Activated T-helper 9 cell treated with anti-CD3 and anti-CD28 coated beads, Interleukin-2, amount 50 U/mL, for 16 hours (primary cell): ENCODE results near the gene TDRD5.

Experiments used
- DNase-seq: peaks from one replicate; pipeline ENCODE4 v3.0.0-alpha.2; 2020; ENCODE audit warnings: low read depth

The TDRD5 gene, protein sequence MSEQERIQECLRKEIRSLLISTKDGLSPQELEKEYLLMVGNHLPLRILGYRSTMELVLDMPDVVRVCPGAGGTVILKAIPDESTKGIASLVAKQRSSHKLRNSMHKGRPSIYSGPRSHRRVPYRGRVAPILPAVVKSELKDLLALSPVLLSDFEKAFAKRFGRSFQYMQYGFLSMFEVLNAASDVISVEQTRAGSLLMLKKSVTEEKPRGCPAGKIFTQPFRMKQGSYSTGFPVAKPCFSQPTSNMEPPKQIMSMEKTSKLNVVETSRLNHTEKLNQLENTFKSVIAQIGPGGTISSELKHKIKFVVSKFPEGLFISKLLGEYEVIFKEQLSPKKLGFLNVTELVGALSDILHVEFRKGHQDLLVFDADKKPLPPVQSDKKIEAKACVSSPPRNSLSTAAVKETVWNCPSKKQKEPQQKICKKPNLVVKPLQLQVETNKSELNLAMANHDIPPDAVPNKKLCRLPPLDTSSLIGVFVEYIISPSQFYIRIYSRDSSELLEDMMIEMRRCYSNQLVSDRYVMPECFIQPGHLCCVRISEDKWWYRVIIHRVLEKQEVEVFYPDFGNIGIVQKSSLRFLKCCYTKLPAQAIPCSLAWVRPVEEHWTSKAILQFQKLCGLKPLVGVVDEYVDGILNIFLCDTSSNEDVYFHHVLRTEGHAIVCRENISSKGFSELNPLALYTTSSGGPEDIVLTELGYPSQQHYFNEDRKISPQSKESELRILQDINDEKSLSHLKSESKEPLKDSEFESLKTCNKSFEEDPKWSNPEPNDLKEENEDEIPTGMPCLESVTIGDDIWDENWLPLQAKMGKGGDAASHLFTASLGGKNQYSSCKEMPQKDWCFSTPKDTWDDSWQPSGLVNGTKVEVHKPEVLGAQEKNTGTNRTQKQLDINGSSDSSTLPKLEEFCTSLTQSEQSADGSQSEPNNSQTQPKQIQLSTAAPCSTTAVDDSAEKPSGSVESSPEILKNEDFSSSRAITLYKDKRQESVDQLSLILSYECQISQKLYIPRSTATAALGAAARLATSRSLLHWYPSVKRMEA

DNA sequence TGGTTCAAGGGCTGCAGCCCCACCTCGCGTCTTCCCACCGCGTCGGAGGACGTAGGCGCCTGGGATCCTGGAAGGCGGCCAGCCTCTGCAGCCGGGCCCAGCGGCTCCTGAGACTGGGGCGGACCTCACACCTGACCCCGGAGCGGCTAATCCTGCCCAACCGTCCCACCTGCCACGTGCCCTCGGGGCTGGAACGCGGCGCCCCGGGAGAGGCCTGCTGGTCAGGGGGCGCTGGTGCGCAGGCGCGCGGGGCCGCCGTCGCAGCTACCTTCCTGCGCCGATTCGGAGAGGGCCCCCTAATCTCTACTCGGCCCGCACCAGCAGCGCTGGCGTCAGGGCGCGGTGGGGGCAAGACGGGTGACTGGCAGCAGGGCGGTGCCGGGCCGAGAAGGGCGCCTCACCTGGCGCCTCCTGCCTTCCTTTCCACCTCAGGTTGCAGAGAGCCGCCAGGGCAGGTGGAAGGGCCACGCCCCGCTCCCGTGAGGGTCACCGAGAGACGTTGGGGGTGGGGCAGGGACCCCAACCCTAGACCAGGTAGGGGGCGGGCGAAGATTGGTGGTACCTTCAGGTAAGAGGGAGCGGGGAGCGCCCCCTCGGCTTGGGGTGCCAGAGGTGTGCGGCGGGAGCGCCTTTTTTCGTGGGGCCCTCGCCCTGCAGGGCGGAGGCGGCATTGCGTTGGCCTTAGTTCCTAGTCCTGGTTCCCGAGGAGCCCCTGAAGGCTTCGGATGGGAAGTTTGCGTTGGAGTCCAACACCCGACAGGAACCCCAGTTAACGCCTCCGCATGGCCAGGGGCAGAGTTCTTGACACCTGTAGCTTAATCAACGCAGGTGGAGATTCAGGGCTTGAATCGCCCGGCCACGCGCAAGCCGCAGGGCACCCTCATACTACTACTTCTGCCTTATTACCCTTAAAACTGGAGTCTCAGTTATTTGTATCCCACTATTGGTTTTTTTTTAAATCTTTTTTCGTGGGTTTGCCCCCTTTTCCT lies at the start of gene TDRD5:
Gene TDRD5, plus strand, starts transcription at position 241 of the 989 bp plus-strand sequence. CDS start 784 bp downstream, outside the sequence.
- DNase-seq: no peak

DNA sequence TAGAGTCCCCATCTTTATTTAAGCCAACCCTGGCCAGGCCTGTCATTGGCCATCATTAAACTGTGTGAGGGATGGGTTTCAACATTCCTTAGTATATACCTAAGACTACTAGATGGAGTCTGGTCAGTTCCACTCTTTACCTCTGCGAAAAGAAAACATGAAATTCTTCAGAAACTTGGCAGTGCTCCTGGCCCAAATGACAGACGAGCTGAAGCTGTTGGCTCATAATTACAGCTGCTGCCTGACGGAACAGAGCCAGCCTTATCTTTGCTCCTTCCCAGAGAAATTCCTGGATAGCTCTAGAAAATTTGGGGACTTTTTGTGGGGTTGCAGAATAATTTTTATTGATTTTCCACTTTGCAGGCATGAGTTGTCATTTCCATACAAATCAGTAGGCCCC lies 46.3 kb upstream of the TDRD5 start:
- DNase-seq: no peak

DNA sequence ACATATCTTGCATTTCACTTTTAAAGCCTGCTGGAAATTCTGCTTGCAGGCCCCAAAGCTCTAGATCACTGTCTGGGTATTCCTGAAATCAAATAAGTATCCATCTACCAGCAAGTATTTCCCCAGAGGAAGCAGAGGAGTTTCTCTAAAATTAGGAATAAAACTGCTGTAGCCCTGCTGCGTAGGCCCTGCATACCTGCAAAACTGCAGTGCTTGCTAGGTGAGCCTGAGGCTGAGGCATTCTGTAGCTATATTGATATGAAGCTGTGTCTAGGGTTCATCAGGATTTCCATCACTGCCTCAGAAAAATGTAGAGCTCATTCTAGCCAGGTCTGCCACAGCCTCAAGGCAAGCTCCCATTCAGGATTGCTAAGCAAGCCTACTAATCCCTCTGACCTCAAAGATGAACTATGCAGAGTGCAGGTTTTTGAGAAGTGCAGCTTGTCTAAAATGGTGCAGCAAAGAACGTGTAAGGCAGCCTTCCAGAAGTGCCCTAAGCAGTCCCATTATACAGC lies 44.6 kb upstream of the TDRD5 start:
- DNase-seq: no peak

DNA sequence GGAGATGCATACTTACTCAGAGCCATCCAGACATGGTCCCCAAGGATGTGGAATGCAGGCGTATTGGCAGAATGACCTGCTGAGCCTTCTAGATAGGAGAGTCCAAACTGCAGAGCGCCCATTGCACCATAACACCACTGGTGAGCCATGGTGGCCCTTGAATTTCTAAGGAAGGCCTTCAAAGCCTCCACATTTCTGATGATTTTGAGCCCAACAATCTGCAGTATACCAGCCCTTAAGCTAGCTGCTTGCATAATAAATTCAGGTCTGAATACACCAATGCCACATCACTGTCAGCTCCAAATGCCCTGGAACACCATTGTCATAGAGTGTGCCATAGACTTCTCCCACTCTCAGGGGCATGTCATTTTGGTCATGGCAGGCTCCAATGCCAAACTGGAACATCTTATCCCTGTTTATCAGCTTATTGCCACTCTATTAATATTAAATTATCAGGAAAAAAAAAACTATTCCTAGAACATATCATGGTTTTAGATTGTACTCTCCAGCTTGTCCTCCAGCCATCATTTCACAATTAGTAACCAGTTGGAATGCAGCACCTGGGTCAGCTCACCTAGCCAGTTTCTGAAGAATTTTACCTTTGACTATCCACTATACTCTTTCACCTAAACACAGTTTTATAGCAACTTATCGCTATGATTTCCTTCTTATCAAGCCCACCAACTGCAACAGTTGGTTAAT lies 42.8 kb upstream of the TDRD5 start:
- DNase-seq: no peak

DNA sequence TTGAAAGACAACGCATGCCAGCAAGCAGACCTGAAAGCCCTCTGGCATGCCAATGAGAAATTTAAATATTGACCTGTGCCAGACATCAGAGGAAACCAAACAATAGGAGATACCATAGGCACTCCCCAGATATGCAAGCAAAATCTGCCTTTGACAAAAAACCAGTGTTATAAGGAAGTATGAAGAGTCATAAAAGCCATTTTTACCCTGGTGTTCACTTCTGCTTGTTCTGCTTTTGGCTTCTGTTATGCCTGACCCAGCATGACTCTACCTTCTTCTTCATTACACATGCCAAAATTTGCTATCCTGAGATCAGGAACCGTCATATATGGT lies 42.3 kb upstream of the TDRD5 start:
- DNase-seq: no peak

DNA sequence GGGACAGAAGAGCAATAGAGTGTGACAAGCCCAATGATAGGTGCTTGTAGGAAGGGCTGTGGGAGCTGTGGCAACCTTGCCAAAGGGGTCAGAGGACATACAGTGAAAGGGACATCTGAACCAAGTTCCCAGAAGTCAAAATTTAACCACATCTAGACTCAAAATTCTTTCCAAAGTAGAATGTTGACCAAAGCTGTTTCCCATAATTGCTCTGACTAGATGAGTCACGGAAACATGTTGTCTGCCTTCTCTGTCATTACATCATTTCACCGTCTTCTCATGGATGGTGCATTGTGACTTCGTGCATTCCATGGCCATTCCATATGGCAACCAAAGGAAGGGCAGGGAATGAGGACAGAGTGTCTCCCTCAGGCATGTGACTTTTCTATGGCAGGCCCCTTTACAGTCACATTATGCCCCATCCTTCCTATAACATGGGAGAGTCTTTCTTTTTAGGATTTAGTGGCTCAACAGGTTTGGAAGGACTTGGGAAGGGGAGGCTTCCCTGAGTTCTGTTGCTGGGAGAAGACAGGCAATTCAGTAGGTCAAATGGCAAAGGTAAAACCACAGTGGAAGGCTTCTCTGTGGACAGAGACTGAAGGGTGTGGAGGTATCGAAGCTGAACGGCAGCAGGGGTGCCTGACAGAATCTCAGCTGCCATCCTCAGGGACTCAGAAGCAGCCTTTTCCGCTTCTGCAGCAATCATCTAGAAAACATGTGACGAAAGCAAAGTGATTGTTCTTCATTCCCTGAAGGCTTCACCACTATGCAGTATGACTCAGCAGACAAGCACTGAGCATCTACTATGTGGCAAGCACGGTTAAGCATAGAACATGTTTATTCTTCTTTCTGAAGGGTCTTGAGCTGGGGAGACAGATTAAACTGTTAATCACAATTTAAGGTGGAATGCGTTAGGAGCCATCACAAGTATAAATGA lies 40.6 kb upstream of the TDRD5 start:
- no peak for DNase-seq

DNA sequence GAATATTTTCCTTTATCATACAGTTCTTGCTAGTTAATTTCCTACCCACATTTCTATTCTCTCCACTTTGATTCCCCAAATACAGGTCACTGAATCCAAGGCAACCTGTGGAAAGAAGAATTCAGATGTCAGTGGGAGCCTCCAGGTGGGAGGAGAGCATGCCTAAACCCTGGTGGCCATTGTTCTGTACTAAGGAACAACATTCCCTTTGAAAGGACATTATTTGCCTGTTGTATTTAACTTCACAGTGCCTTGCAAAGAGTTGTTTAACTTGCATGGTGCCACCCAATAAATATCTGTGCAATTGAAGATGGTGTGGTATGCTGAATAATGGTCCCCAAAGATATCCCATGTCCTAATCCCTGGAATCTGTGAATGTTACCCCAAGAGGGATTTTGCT lies 37.2 kb upstream of the TDRD5 start:
- no peak for DNase-seq

DNA sequence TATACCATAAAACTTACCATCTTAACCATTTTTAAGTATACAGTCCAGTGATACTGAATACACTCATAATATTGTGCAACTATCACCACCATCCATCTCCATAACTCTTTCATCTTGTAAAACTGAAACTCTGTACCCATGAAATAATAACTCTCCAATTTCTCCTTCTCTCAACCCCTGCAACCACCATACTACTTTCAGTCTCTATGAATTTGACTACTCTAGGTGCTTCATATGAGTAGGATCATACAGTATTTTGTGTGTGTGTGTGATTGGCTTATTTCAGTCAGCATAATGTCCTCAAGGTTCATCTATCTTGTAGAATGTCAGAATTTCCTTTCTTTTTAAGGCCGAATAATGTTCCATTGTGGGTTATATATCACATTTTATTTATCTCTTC lies 33.6 kb upstream of the TDRD5 start:
- no peak for DNase-seq

DNA sequence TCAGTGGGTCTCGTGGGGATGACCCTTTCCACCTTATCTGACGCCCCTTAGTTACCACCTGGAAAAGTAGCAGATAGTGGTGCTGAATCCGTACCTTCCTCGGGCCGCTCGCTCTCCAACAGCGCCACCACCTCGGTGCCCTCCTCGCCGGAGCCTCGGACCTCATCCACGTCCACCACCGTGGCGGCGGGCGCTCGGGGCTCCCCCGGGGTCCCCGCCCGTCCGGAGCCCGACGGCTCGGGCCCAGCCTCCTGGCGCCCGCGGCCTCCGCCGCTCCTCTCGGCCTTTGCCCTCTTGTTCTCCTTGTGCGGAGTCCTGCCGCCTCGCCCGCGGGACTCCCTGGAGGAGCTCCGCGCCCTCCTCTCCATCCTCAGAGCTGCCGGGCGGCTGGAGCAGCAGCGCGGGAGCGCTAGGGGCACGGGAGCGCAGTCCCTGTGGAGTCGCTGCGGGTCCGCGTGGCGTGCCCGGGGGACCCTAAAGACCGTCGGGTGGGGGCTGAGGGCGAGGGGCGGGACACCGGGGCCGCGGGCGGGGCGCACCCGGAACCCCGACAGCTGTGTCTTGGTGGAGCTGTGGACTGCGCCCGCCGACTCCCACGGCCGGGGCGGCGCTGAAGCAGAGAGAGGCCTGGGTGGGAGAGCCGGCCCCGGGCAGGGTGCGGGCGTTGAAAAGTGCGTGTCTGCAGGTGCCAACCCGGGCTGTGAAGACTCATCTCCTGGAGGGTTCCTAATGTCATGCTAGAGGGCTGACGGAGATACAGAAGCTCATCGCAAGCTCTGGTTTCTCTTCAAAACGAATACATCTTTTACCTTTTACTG lies 15.9 kb upstream of the TDRD5 start, which contains the start of gene NPHS2:
Gene NPHS2, minus strand, starts transcription at position 452 of the 818 bp plus-strand sequence. Its CDS starts 84 bp downstream, at position 368.
- no peak for DNase-seq

DNA sequence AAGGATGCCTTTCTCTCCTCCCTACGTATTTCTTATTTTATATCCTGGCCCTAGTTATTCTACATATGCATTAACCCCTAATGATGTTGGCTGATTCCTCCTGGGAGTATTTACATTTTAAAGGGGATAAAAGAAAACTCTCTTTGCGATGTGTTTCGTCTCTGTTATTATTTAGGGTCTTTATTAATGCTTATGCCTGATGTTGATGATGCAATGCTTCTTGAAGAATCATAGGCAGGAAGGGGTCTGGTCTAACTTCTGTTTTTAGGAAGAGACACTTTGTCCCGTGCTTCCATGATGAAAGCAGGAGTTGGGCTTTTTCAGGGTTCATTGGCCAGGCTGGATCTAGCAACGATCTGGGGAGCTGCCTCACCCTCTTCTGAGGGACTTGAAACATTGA lies 15.1 kb upstream of the TDRD5 start:
- no peak for DNase-seq

DNA sequence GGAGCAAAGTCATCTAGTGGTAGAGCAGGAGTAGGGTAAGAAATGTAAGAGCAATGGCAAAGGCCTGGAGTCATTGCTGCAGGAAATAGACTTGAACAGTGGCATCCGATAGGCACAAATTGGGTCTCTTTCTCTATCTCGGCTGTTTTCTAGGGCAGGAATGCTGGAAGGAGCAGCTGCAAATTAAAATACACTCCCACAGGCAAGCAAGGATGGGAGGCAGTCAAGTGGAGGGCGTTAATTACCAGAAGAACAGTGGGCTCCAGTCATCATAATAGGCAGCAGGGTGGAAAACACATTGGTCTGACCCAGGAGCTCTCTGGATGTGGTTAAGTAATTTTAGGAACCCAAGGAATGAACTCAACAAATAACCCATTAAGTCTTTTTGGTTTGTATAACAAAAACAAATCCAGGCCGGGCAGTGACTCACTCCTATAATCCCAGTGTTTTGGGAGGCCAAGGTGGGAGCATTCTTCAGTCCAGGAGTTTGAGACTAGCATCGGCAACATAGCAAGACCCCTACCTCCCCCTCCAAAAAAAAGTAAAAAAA lies 7.8 kb upstream of the TDRD5 start:
- DNase-seq: no peak

DNA sequence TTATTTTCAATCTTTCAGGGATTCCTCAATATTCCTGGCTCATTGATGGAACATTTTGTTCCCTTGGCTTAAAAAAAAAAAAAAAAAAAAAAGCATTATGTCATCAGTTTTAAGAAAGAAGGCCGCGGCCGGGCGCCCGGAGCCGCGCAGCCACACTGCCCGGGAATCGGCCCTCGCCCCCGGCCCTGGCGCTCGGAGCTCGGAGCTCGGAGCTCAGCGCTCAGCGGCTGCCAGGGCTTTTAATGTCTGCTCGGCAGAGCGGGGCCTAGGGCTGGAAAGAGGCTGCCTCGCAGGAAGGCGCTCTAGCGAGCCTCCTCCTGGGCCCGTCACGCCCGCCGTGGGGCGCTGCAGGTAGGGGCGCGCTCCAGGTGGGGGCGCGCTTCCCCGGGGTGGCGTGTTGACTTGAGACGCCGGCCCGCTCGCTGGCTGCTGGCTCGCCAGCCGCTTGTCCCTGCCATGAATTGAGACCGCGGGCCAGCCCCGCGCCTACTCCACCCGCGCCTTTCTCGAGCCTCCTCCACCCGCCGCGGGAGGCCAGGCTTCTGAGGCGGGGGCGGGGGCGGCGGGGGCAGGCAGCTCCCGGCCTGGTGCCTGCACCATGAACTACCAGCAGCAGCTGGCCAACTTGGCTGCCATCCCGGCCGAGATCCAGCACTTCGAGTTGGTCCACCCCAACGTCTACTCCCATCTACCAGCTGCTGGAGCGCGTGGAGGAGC lies 5.4 kb upstream of the TDRD5 start:
- no peak for DNase-seq

DNA sequence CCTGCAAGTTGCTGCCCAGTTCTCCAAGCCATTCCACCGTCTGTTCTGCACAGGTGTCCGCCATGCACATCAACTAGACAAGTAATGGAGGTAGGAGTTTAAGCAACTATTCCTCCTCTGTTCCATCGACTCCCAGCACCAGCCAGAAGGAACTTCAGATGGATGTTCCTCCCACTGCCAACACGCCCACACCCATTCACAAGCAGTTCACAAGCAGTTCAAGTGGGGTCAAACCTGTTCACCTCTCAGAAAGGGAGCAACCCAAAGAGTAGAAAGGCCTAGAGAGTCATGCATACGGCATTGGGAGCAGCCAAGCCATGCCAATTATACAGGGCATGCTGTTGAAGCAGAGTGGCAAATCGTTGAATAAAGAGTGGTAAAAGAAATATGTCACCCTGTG lies 4.3 kb upstream of the TDRD5 start:
- DNase-seq: no peak

DNA sequence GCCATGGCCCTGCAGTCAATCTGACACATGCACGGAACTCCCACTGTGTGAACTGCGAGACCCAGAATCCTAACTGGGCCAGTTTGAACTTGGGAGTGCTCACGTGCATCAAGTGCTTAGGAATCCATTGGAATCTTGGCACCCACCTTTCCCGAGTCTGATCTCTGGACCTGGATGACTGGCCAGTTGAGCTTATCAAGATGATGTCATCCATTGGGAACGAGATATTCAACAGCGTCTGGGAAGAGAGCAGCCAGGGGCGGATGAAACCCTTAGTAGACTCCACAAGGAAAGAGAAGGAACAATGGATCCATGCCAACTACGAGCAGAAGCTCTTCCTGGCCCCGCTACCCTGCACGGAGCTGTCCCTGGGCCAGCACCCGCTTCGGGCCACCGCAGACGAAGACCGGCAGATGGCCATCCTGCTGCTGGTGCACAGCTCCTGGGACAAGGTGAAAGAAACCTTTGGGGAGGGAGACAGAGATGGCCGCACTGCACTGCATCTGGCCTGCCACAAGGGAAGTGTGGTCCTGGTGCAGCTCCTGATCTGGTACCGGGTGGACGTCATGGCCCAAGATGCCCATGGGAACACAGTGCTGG lies 3.1 kb upstream of the TDRD5 start:
- DNase-seq: no peak

DNA sequence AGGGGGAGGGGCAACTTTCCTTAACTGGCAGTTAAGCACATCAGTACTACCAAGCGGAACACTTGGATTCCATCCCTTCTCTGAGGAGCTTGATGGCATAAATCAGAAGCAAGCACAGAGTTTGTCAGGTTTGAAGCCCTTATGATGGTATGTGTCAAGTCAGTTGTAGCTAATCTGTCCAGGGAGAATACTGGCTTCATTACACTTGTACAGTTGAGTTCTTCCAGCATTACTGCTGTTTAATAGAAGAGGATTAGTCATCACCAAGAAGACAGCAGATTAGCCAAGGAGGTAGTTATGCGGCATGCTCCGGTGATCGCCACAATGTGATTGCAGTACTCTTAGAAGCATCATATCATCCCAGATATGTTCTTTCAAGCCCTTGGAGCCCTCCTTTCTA lies 2.1 kb upstream of the TDRD5 start:
- DNase-seq: no peak

DNA sequence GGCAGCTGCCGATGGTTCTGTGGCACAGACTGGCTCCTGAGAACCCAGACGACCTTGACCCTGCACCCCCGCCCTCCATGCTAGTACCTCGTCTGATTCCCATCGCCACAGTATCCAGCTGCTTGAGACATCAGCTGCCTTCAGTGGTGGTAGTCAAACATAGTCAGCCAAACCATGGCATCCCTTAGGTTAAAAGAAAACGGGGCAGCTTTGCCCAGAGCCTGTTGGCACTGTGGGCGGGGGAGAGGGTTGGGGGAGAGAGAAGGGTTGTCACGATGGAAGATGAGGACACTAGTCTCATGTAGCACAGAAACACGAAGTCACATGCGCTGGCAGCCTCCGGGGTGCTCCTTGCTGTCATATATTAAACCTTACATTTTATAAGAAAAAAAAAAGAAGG lies 961 bp upstream of the TDRD5 start:
- DNase-seq: no peak

DNA sequence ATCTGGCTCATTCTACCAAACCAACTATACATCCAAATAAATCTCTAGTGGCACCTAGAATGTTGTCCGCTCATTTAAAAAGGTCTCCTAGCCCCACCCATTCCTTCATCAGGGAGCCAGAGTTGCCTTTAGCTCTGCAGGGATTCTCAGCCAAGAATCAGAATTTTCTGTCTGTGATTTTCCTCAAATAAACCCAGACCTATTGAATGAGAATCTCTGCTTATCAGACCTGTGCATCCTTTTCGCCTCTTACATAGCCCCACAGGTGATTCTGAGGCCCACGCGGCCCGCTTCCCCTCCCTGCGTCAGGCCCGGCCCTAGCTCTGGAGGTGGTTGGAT lies 410 bp upstream of the TDRD5 start:
- no peak for DNase-seq

DNA sequence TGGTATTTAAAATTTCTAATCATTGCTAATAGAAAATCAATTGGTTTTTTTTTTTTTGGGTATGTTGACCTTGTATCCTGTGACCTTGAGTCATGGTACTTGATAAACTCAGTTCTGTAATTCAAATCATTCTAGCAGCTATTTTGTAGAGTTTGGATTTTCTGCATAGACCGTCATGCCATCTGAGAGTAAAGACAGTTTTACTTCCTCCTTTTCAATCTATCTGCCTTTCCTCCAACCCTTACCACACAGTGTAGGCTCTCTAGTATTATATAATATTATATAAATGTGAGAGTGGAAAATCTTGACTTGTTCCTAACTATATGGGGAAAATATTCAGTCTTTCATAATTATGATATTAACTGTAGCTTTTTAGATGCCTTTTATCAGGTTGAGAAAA lies 7.0 kb downstream of the TDRD5 start:
- no peak for DNase-seq
